ENCODE results near the gene KRT33A.

Gene KRT33A

DNA sequence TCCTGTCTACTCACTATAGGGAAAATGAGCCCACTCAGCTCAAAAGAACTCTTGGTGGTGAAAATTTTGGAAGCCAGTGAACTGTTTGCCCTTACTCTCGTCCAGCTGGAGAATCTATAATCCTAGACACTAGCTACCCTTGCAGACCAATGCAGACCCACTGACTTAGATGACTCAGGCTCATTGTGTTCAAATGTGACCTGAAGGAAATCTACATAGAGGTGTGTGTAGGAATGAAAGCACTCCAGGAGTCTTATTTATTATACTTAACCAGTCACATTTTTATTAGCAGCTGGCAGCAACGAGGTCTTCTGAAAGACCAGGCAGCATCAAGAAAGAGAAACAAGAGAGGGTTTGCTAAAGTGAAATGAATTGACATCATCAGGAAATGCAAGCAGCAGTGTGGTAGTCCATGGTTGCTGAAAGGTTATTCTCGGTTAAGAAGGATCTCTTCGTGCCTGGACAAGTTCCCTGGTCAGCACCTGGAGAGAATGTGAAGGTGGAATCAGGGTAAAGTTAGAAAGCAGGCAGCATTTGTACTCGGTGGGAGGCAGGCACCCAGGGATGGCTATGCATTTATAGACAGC is 49.3 kb downstream of the KRT33A start:
- no peak for DNase-seq

DNA sequence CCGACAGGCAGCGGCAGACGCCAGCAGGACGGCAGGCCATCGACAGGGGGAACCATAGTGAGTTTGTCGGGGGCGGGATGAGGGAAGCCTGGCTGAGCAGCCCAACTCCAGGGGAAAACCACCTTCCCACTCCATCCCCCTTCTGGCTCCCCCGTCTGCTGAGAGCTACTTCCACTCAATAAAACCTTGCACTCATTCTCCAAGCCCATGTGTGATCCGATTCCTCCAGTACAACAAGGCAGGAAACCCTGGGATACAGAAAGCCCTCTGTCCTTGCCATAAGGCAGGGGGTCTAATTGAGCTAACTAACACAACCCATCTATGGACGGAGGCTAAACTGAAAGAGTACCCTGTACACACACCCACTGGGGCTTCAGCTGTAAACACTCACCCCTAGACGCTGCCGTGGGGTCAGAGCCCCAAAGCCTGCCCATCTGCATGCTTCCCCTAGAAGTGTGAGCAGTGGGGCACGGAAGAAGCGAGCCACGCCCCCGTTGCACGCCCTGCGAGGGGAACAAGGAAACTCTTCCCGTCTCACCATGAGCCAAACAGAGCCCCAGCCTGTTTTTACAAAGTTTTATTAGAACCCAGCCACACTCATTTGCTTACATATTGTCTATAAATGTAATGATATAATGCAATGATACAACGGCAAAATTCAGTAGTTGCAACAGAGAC is 52.0 kb downstream of the KRT33A start:
- no peak for DNase-seq

DNA sequence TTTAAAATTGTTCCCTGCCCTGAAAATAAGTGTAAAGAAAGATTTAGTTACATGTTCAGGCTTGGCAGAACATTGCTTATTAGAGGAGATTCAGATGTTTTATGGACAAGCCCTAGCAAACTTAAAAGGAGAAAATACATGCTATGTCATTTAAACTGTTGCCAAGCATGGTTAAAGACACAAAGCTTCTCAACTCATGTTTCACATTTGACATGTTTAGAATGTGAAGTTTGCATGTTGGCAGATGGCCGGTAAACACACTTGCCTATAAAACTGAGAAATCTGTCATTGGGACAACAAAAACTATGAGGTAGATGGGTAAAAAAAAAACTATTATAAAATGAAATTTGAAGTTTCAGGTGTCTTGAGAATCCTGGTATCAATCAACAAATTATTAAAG is 53.8 kb downstream of the KRT33A start:
- DNase-seq: no peak
